ENCODE results near the gene GPR84. TPM values are rescaled to one million over a fixed set of nuclear protein-coding genes. Genes with fewer than 3 reads are reported as not detected.

Gene GPR84
- total and polyA plus RNA-seq, 8 donors = 0.46 to 1.4 (median 0.50) TPM; not detected in 5

GRCh38 chr12:54358191-54358944 lies 5.9 kb downstream of the GPR84 start:
- Histone ChIP-seq H3K27ac (peak overlapping the region; percentile 65 to 92 (median 84)), H3K4me1 (peaks cover 20 to 59% (median 39%) of the 10 kb centered on the region in 4 donors), H3K9me3 (no peaks in the 10 kb centered on the region), H3K36me3 (no peaks in the 10 kb centered on the region), H3K27me3 (no peaks in the 10 kb centered on the region), H3K4me3 (peak overlapping the region; percentile 61 to 74 (median 63))
- DNase-seq = peak in 1 of 2 donors; percentile 67
- TF ChIP-seq POLR2A (IDR thresholded peaks at IDR 0.05) (no peak), POLR2AphosphoS5 (IDR thresholded peaks at IDR 0.05) (no peak), CTCF (IDR thresholded peaks at IDR 0.05) (no peak), EP300 (IDR thresholded peaks at IDR 0.05) (no peak)
- intact Hi-C loops (cut with DNase I; ENCODE audit: low total_unique reads) = no loop called here
- 2 to 10% (median 3%) methylated on average over 15 of the region's 15 CpGs for WGBS, 5 donors

GRCh38 chr12:54357506-54358190 lies 6.6 kb downstream of the GPR84 start:
- Histone ChIP-seq H3K27me3 (no peaks in the 10 kb centered on the region), H3K36me3 (peaks cover 0 to 1% (median 0%) of the 10 kb centered on the region in 4 donors), H3K9me3 (no peaks in the 10 kb centered on the region), H3K4me1 (peaks cover 25 to 67% (median 47%) of the 10 kb centered on the region in 4 donors), H3K27ac (peak overlapping the region in 4 of 5 donors; percentile 10 to 92 (median 88)), H3K4me3 (peak overlapping the region in 2 of 4 donors; percentile 61 to 74)
- intact Hi-C loops (cut with DNase I; ENCODE audit: low total_unique reads) = no loop called here
- TF ChIP-seq CTCF (IDR thresholded peaks at IDR 0.05) (no peak), POLR2AphosphoS5 (IDR thresholded peaks at IDR 0.05) (no peak), POLR2A (IDR thresholded peaks at IDR 0.05) (no peak), EP300 (IDR thresholded peaks at IDR 0.05) (no peak)
- 52 to 74% (median 59%) methylated on average over 2 of the region's 2 CpGs for WGBS, 5 donors
- DNase-seq = no peak

GRCh38 chr12:54356951-54357356 lies 7.3 kb downstream of the GPR84 start:
- peak in 1 of 2 donors; percentile 50 for DNase-seq
- TF ChIP-seq POLR2A (IDR thresholded peaks at IDR 0.05) (no peak), EP300 (IDR thresholded peaks at IDR 0.05) (no peak), CTCF (IDR thresholded peaks at IDR 0.05) (no peak), POLR2AphosphoS5 (IDR thresholded peaks at IDR 0.05) (no peak)
- Histone ChIP-seq H3K4me3 (no peak overlapping the region), H3K9me3 (no peaks in the 10 kb centered on the region), H3K4me1 (peaks cover 32 to 73% (median 54%) of the 10 kb centered on the region in 4 donors), H3K27me3 (no peaks in the 10 kb centered on the region), H3K36me3 (peaks cover 0 to 8% (median 2%) of the 10 kb centered on the region in 4 donors), H3K27ac (peak overlapping the region in 3 of 5 donors; percentile 10 to 92 (median 35))
- intact Hi-C loops (cut with DNase I; ENCODE audit: low total_unique reads) = no loop called here
- WGBS, 5 donors = 67 to 90% (median 84%) methylated on average over 4 of the region's 4 CpGs

GRCh38 chr12:54356228-54356627 lies 8.1 kb downstream of the GPR84 start:
- intact Hi-C loops (cut with DNase I; ENCODE audit: low total_unique reads) = no loop called here
- peak in 1 of 2 donors; percentile 69 for DNase-seq
- TF ChIP-seq CTCF (IDR thresholded peaks at IDR 0.05) = no peak
- no peak for TF ChIP-seq POLR2AphosphoS5 (IDR thresholded peaks at IDR 0.05)
- TF ChIP-seq EP300 (IDR thresholded peaks at IDR 0.05) = no peak
- no peak for TF ChIP-seq POLR2A (IDR thresholded peaks at IDR 0.05)
- peaks cover 2 to 15% (median 8%) of the 10 kb centered on the region in 4 donors for H3K36me3 ChIP-seq
- no peak overlapping the region for H3K4me3 ChIP-seq
- 47 to 85% (median 74%) methylated on average over 3 of the region's 3 CpGs for WGBS, 5 donors
- H3K4me1 ChIP-seq = peaks cover 36 to 81% (median 59%) of the 10 kb centered on the region in 4 donors
- no peaks in the 10 kb centered on the region for H3K27me3 ChIP-seq
- H3K9me3 ChIP-seq = no peaks in the 10 kb centered on the region
- peak overlapping the region in 3 of 5 donors; percentile 10 to 92 (median 35) for H3K27ac ChIP-seq
